PC-3 (cell line): ENCODE results near the gene ALOX15B. TPM values are rescaled to one million over a fixed set of nuclear protein-coding genes. Genes with fewer than 3 reads are reported as not detected.
"Not testable (repeated sequence)": the region's sequence is repeated elsewhere in the genome, so short reads cannot be mapped to it uniquely, and the experiment has no call there.

Experiments
- ATAC-seq: fragments of 200-7000 bp; cut with Tn5 transposase; 2 replicates; pipeline ENCODE4 v1.9.1; 2020; ENCODE audit warnings: mild to moderate bottlenecking, moderate library complexity
- BruUV-seq: library from RNA; stranded (reverse); fragments of 400-500 nt; replicated peaks from 2 replicates; lab custom pipeline; 2021; lab: Mats Ljungman, UMichigan
- CTCF ChIA-PET: fragments of 300-600 bp; sonication (Branson Sonifier 250); formaldehyde crosslinking; loops from one replicate; lab custom pipeline; 2022; ENCODE audit warnings: antibody characterized with exemption; lab: Charles Lee
- POLR2A ChIA-PET: fragments of 300-600 bp; sonication (Branson Sonifier 250); formaldehyde crosslinking; loops from one replicate; lab custom pipeline; 2022; ENCODE audit warnings: antibody characterized with exemption; ENCODE audit not compliant: unreplicated experiment; lab: Charles Lee
- DNase-seq: peaks from one replicate; pipeline ENCODE4 v3.0.0-alpha.2; 2015
- H2AFZ ChIP-seq: fragments of 300-600 bp; sonication (generic); 2 replicates; pipeline ENCODE4 v1.6.0; 2016; ENCODE audit warnings: antibody characterized with exemption, low read length
- H3F3A ChIP-seq: fragments of 300-600 bp; sonication (generic); one replicate; pipeline ENCODE4 v1.6.0; 2017; ENCODE audit warnings: antibody characterized with exemption, low read length, control low read depth, mild to moderate bottlenecking; ENCODE audit not compliant: unreplicated experiment
- H3K27ac ChIP-seq: fragments of 300-600 bp; sonication (generic); 2 replicates; pipeline ENCODE4 v1.5.1; 2016; ENCODE audit warnings: mild to moderate bottlenecking, low read length
- H3K27me3 ChIP-seq: fragments of 300-600 bp; sonication (generic); 2 replicates; pipeline ENCODE4 v1.6.1; 2016; ENCODE audit warnings: low read length, mixed read lengths
- H3K36me3 ChIP-seq: fragments of 300-600 bp; sonication (generic); 2 replicates; pipeline ENCODE4 v1.6.1; 2016; ENCODE audit warnings: low read depth, mixed run types, low read length, mixed read lengths
- H3K4me1 ChIP-seq: fragments of 300-600 bp; sonication (generic); 2 replicates; pipeline ENCODE4 v1.5.1; 2016; ENCODE audit warnings: low read length; ENCODE audit not compliant: insufficient read depth
- H3K4me2 ChIP-seq: fragments of 300-600 bp; sonication (generic); 2 replicates; pipeline ENCODE4 v1.6.0; 2016; ENCODE audit warnings: low read length
- H3K4me3 ChIP-seq: fragments of 300-600 bp; sonication (generic); 2 replicates; pipeline ENCODE4 v1.5.1; 2016; ENCODE audit warnings: mild to moderate bottlenecking, low read length, mixed read lengths
- H3K79me2 ChIP-seq: fragments of 300-600 bp; sonication (generic); 2 replicates; pipeline ENCODE4 v1.6.1; 2017; ENCODE audit warnings: low read length, mixed read lengths
- H3K9ac ChIP-seq: fragments of 300-600 bp; sonication (generic); 2 replicates; pipeline ENCODE4 v1.6.0; 2016; ENCODE audit warnings: mild to moderate bottlenecking, low read length
- H3K9me2 ChIP-seq: fragments of 300-600 bp; sonication (generic); replicated peaks from 2 replicates; pipeline ENCODE4 v1.6.1; 2016; ENCODE audit warnings: mixed run types, low read length, mixed read lengths
- H3K9me3 ChIP-seq: fragments of 300-600 bp; sonication (generic); 2 replicates; pipeline ENCODE4 v1.6.1; 2016; ENCODE audit warnings: low read length, mixed read lengths
- H4K20me1 ChIP-seq: fragments of 300-600 bp; sonication (generic); 2 replicates; pipeline ENCODE4 v1.6.1; 2016; ENCODE audit warnings: low read length, mixed read lengths
- EZH2 ChIP-seq: fragments of 300-600 bp; sonication (generic); IDR thresholded peaks from one replicate; pipeline ENCODE4 v1.6.1; 2017; ENCODE audit warnings: antibody characterized with exemption, mild to moderate bottlenecking, low read length; ENCODE audit not compliant: unreplicated experiment
- EZH2phosphoT487 ChIP-seq: fragments of 300-600 bp; sonication (generic); IDR thresholded peaks from 2 replicates; pipeline ENCODE4 v1.6.1; 2018; ENCODE audit warnings: mild to moderate bottlenecking, antibody characterized with exemption, low read length, borderline replicate concordance
- intact Hi-C: fragments of 100-400 bp; cut with micrococcal nuclease; formaldehyde crosslinking; loops from 2 replicates; pipeline ENCODE4 v1.9.0; 2023
- total RNA-seq: library from RNA; depleted of rRNA; stranded (reverse); fragments of >200 nt; gene quantifications from 2 replicates; pipeline ENCODE4 v1.2.3, GENCODE V29; 2014
- TF ChIP-seq, protein P1 (sequence below): fragments of 300-600 bp; sonication (generic); conservative IDR thresholded peaks from 2 replicates; pipeline ENCODE4 v1.5.1; 2017; ENCODE audit warnings: antibody characterized with exemption, low read depth, mild to moderate bottlenecking, low read length

Gene ALOX15B
- total RNA-seq, 1 experiment from 2014 or later = not detected

DNA sequence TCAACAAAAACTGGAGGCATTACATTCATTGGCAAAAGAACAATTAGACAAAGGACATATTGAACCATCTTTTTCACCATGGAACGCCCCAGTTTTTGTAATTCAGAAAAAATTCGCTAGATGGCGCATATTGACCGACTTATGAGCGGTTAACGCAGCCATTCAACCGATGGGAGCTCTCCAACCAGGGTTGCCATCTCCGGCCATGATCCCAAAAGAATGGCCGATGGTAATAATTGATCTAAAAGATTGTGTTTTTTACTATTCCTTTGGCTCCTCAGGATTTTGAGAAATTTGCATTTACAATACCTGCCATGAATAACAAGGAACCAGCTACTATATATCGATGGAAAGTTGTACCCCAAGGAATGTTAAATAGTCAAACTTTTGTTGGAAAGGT is 21.4 kb downstream of the ALOX15B start:
- H2AFZ ChIP-seq = peak overlapping the region; percentile 83
- intact Hi-C loops = loop anchor here (1.0 kb wide), 1 partner anchor 58 kb away; the partner anchor contains the start of gene ALOXE3
- ChIA-PET POLR2A (no interaction called here), CTCF (interaction anchor here (0.6 to 1.1 kb wide), 9 partner anchors 9 to 1014 kb away, joined by 3 to 13 read pairs (median 3); no protein-coding TSS in a partner anchor)
- TF ChIP-seq, protein P1, sequence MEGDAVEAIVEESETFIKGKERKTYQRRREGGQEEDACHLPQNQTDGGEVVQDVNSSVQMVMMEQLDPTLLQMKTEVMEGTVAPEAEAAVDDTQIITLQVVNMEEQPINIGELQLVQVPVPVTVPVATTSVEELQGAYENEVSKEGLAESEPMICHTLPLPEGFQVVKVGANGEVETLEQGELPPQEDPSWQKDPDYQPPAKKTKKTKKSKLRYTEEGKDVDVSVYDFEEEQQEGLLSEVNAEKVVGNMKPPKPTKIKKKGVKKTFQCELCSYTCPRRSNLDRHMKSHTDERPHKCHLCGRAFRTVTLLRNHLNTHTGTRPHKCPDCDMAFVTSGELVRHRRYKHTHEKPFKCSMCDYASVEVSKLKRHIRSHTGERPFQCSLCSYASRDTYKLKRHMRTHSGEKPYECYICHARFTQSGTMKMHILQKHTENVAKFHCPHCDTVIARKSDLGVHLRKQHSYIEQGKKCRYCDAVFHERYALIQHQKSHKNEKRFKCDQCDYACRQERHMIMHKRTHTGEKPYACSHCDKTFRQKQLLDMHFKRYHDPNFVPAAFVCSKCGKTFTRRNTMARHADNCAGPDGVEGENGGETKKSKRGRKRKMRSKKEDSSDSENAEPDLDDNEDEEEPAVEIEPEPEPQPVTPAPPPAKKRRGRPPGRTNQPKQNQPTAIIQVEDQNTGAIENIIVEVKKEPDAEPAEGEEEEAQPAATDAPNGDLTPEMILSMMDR = peak; percentile 73
- TF ChIP-seq EZH2phosphoT487 (no peak), EZH2 (no peak)
- no peaks in the 10 kb centered on the region for H4K20me1 ChIP-seq
- BruUV-seq = no TSS peak
- no peaks in the 10 kb centered on the region for H3K27me3 ChIP-seq
- H3F3A ChIP-seq = no peaks in the 10 kb centered on the region
- no peaks in the 10 kb centered on the region for H3K9me2 ChIP-seq
- no peak overlapping the region for H3K27ac ChIP-seq
- peak overlapping the region; percentile 78 for H3K4me2 ChIP-seq
- ATAC-seq = 0 out of 2 replicates have a peak, but pooled peaks have one; percentile 6
- no peaks in the 10 kb centered on the region for H3K79me2 ChIP-seq
- no peak overlapping the region for H3K9ac ChIP-seq
- peak; percentile 93 for DNase-seq
- H3K9me3 ChIP-seq = no peaks in the 10 kb centered on the region
- no peaks in the 10 kb centered on the region for H3K36me3 ChIP-seq
- H3K4me1 ChIP-seq = peaks cover 43% of the 10 kb centered on the region
- peak overlapping the region; percentile 66 for H3K4me3 ChIP-seq

GRCh38 chr17:8061851-8062250 is 23.0 kb downstream of the ALOX15B start:
- H3K4me2 ChIP-seq, H3K4me3 ChIP-seq, H2AFZ ChIP-seq, H3K9me2 ChIP-seq, H3K79me2 ChIP-seq, H3K9ac ChIP-seq, H3K27ac ChIP-seq, intact Hi-C loops, H3K36me3 ChIP-seq, H3K9me3 ChIP-seq, POLR2A ChIA-PET, ATAC-seq, DNase-seq, H3F3A ChIP-seq, H4K20me1 ChIP-seq, BruUV-seq, H3K27me3 ChIP-seq: not testable (repeated sequence)
- H3K4me1 ChIP-seq = peaks cover 37% of the 10 kb centered on the region
- CTCF ChIA-PET = interaction anchor here (0.6 to 0.8 kb wide), 4 partner anchors 15 to 726 kb away, joined by 3 to 4 read pairs (median 3); no protein-coding TSS in a partner anchor

DNA sequence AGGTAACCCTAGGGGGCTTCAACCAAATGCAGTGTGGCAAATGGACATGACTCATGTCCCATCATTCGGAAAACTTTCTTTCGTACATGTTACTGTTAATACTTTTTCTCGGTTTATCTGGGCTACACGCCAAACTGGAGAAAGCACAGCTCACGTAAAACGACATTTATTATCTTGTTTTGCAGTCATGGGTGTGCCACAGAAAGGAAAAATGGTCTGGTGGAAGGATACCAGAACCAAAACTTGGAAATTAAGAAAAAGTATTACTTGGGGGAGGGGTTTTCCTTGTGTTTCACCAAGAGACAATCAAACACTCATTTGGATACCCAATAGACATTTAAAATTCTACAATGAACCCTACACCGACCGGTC is 23.6 kb downstream of the ALOX15B start:
- peak overlapping the region; percentile 83 for H3K4me2 ChIP-seq
- no peaks in the 10 kb centered on the region for H3F3A ChIP-seq
- peak overlapping the region; percentile 62 for H3K4me3 ChIP-seq
- ChIA-PET POLR2A (no interaction called here), CTCF (interaction anchor here (0.5 to 1.0 kb wide), 5 partner anchors 12 to 725 kb away, joined by 3 to 4 read pairs (median 3); no protein-coding TSS in a partner anchor)
- no peaks in the 10 kb centered on the region for H3K36me3 ChIP-seq
- H4K20me1 ChIP-seq = no peaks in the 10 kb centered on the region
- no peaks in the 10 kb centered on the region for H3K9me2 ChIP-seq
- no TSS peak for BruUV-seq
- peak overlapping the region; percentile 77 for H2AFZ ChIP-seq
- no peaks in the 10 kb centered on the region for H3K9me3 ChIP-seq
- peaks cover 35% of the 10 kb centered on the region for H3K4me1 ChIP-seq
- H3K9ac ChIP-seq = 0 out of 2 replicates have a peak overlapping the region, but pooled peaks have one; percentile 9
- H3K27me3 ChIP-seq = no peaks in the 10 kb centered on the region
- TF ChIP-seq, protein P1 = no peak
- TF ChIP-seq EZH2phosphoT487 = no peak
- no peak for TF ChIP-seq EZH2
- intact Hi-C loops = no loop called here
- DNase-seq = peak; percentile 36
- no peak for ATAC-seq
- no peaks in the 10 kb centered on the region for H3K79me2 ChIP-seq
- no peak overlapping the region for H3K27ac ChIP-seq
